Measurements from ENCODE around the gene EMC10.
A peak's percentile ranks its signal among the peaks of the same experiment; 100 is the strongest.

The EMC10 gene

DNA sequence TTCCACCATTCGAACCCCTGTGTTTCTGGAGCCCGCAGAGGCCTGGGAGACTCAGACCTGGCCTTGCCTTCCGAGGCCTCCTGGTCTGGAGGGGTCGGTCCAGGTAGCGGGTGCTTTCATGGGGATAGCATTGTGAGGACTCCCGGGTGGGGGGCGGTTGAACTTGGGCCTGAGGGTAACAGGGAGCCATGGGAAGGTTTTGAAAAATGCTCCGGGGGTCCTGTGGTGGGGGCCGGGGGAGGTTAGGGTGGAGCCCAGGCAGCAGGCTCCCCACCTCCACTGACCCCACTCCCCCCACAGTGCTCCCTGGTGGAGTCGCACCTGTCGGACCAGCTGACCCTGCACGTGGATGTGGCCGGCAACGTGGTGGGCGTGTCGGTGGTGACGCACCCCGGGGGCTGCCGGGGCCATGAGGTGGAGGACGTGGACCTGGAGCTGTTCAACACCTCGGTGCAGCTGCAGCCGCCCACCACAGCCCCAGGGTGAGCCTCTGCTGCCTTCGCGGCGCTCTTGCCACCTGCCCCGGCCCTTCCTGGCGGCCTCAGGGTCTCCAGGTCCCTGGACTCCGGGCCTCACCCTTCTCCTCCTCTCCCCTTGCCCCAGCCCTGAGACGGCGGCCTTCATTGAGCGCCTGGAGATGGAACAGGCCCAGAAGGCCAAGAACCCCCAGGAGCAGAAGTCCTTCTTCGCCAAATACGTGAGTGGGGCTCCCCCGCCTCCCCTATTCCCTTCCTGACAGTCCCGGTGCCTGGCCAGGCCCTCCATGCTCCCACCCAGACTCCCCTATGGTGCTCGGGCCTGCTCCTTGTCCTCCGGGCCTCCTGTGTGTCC is 4.2 kb downstream of the EMC10 start:
- DNase-seq, result no peak

DNA sequence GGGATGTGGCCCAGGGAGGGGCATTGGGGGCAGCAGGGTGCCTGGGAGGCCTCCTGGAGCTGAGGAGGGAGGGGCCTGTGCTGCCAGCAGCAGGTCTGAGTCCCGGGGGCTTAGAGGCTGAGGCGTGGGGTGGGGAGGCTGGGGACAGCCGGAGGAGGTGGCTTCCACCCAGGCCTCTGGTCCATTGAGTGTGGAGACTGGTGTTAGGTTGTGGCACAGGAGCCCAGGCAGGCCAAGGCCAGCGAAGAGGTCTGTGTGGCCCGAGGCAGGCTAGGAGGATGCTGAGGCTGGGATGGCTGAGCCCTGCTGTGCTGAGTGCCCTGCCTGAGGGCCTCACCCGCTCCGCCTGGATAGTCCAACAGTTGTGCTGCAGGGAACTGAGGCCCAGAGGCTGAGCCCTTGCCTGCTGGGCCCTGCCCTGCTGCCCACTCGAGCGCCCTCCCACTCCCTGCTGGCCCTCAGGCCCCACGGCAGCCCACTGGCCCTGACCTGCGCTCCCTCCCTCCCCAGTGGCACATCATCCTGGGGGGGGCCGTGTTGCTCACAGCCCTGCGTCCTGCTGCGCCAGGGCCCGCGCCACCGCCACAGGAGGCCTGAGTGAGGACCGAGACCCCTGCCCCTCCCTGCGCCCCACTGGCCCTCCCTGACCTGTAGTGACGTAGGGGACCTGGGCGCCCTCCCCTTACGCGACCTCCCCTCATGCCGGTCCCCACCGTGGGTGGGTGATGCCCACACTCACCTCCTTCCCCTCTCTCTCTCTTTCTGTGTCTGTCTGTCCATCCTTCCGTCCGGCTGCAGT is 5.2 kb downstream of the EMC10 start:
- no peak for DNase-seq

DNA sequence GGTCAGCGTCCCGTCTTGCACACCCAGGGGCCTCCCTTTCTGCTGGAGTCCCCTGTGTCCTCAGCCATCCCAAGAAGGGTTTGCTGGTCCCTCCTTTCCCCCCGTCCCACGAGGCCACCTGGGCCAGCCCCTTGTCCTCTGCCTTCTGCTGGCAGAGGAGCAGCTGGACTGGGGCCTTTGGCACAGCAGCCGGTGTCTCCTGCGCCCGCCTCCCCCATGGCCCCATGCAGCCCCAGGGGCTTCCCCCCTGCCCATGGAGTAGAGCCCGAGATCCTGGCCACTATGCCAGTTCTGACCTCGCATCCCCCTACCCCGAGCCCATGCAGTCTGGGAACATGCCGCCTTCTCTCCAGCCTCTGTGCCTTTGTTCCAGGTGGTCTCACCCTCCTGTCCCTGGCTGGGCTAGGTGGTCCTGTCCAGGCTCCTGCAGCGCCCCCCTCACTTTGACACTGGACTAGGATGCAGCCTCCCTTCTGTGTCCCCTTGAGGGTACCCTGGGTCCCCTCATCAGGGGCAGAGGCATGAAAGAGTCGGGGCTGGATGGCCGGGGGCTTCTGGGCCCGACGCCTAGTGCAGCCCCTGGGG is 6.1 kb downstream of the EMC10 start:
- DNase-seq, result no peak

DNA sequence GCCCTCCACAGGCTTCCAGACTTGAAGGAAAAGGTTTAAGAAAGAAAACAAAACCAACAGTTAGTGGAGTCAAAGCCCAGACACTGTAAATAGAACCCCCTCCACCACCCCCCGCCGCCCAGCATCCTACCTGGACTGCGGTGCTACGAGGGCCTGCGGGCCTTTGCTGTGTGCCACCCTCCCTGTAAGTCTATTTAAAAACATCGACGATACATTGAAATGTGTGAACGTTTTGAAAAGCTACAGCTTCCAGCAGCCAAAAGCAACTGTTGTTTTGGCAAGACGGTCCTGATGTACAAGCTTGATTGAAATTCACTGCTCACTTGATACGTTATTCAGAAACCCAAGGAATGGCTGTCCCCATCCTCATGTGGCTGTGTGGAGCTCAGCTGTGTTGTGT is 6.6 kb downstream of the EMC10 start:
- DNase-seq, result no peak

DNA sequence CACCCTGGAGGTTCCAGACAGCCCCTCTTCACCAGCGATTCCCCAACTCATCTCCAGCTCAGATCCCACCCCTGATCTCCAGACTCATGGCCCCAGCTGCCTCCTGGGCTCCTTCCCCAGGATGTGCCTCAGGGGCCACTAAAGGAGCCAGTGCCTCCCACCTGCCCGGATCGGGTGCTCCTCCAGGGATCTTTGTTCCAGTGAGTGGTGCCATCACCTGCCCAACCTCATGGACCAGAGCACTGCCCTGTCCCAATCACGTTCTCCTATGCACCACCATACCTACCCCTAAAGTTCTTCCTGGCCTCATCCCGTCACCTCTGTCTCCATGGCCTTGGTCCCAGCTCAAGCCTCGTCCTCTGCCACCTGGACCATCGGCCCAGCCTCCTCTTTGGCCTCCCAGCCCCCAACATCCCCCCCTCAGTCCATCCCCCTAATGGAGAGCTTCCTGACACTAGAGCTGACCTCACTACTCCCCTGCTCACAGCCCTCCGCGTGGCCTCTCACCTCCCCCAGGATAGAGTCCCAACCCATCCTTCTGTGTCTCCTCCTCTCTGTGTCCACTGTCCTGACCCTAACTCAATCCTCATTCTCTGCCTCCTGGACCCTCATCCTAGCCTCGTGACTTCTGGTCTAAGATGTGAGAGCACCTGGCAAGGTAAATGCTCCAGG is 9.1 kb downstream of the EMC10 start:
- no peak for DNase-seq

DNA sequence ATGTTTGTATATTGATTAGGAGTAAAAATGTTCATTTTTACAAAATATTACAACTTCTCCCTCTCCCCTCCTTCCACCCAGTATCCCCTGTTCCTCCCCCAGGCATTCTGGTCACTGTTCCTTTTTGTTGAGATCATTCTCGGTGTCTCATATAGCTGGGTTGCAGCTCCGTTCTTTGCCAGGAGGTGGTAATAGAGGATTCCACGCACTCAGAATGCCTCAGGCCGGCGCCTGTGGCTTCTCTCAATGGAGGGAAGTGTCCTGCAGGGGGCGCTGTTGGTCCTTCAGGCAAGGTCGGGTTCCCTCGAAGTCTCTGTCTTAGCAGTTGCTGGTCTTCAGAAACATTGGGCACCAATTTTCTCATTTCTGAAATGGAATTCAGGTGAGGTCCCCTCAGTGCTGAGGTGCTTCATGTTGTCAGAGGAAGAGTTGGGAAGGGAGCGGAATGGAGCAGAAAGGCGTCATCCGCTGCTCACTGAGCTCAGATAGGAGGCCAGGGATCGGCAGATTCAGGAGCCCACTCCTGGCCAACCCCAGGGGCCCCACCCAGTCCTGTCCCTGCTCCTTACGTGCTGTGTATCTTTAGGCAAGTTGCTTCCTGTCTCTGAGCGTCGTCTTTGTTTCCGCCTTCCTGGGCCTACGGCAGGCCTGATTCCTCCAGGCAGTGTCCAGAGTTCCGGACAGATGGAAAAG is 10.7 kb downstream of the EMC10 start:
- peak; percentile 29 for DNase-seq

DNA sequence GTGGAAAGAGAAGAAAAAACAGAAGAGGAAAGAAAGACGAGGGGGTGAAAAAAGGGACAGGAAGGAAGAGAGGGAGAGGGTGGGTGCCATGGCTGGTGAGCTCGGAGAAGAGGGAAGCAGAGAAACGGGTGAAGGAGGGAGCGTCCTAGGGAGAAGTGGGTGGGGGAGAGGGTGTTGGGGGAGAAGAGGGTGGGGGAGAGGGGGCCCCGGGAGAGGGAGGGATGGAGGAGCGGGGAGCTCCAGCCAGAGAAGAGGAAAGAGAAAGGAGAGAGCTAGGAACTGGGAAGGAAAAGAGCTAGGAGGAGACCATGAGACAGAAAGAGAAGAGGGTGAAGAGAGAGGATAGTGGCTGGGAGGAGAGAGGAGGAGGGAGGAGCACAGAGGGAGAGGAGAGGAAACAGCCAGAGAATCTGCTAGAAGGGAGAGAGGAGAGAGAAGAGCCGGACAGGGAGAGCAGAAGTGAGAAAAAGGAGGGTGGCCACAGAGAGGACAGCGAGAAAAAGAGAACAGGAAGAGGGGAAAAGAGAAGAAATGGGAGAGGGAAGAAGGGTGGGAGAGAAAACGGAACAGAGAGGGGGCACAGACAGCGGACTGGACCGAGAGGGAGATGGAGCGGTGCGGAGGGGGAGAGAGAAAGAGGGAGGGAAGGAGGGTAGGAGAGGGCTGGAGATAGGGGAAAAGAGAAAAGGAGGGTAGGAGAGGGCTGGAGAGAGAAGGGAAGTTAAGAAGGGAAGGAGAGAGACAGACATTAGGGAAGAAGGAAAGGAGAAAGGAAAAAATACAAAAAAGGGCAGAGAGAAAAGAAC is 12.3 kb downstream of the EMC10 start:
- DNase-seq, result no peak

DNA sequence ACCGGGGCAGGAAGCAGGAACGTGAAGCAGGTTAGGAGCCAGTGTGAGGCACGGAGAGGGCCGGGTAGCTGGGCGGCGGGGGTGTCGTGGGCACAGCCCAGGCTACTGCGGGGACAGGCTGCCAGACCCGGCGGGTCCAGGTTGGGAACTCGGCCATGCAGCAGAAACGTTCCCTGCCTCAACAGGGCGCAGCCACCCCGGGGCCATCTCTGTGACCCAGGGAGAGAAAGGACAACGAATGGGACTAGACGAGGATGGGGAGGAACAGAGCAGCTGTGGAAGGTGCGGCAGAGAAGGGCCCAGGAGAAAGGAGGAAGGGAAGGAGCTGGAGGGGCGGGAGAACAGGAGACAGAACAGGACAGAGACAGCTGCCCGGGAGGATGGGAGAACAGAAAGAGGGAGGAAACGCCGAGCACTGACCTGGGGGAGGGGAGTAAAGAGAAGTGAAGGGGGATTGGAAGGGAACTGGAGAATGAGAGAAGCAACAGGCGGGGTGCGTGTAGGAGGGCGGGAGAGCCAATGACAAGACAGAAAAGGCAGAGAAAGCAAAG is 13.2 kb downstream of the EMC10 start:
- no peak for DNase-seq

DNA sequence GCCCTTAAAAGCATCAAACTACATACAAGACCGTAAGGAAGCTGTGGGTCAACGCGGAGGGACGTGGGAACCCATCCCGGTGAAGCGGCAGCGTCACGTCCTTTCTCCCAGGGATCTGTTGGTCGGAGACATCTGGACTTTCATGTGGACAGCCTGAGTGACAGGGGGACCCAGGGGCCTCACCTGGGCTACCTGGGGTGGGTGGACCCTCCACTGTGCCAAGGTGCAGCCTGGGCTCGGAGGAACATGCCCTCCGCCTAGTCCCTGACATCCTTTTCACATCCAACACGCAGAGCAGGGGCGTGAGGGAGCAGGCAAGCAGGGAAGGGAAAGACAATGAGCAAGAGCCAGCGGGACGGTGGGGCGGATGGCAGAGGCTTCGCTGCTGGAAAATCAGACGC is 14.1 kb downstream of the EMC10 start:
- no peak for DNase-seq

DNA sequence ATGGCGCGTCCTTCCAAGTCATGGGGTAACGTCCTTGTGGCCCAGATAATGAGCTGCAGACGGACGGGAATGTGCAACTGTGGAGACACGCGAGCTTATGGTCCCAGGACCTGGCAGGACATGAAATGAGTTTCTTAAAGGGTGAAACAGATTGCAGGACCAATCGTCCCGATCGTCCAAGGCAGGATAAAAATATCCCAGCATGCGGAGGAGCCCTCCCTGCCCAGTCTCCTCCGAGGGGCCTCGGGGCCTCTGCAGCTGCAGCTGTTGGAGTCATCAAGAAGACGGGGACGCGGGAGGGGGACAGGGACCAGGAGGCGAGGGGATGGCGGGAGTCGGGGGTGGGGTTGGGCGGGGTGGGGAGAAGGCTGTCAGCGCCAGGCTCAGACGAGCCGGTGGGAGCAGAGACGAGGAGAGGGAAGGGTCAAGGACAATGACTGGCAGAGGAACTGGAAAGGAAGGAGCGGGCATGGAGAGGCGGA is 14.7 kb downstream of the EMC10 start:
- DNase-seq, result no peak

DNA sequence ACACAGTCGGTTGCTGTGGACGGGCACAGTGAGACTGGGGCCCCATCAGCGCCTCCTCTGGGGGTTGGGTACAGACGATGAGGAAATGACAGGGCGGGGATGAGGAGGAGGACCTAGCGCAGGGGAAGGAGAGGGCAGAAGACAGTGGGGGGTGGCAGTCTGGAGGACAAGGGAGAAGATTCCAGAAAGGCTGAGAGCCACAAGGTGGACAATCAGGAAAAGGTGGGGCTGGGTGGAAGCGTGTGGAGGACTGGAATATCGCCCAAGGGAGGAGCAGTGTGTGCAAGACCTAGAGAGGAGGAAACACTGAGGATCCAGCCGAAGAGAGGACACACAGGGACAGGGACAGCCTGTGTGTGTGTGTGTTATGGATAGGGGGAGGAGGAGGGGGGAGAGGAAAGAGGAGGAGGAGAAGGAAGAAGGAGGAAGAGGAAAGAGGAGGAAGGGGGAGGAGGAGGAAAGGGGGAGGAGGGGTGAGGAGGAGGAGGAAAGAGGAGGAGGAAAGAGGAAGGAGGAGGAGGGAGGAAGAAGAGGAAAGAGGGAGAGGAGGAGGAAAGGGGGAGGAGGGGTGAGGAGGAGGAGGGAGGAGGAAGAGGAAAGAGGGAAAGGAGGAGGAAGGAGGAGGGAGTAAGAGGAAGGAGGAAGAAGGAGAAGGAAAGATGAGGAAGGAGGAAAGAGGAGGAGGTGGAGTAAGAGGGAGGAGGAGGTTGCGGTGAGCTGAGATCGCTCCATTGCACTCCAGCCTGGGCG is 16.2 kb downstream of the EMC10 start:
- DNase-seq, result no peak

DNA sequence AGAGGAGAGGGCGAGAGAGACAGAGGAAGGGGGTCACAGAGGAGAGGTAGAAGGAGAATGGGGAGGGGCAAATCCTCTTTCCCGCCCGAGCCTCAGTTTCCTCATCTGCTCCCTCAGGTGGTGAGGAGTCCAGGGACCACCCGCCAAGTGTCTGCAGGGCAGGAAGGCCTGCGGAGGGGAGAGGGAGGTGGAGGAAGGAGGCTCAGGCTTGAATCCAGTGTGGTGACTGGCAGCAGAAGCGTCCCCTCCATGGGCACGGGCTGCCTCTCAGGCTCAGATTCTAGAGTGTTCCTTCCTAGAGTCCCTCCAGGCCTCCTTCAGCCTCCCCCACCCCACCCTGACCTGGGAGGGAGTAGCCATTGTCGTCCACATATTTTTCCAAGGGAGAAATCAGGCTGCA is 16.9 kb downstream of the EMC10 start:
- DNase-seq, result no peak

DNA sequence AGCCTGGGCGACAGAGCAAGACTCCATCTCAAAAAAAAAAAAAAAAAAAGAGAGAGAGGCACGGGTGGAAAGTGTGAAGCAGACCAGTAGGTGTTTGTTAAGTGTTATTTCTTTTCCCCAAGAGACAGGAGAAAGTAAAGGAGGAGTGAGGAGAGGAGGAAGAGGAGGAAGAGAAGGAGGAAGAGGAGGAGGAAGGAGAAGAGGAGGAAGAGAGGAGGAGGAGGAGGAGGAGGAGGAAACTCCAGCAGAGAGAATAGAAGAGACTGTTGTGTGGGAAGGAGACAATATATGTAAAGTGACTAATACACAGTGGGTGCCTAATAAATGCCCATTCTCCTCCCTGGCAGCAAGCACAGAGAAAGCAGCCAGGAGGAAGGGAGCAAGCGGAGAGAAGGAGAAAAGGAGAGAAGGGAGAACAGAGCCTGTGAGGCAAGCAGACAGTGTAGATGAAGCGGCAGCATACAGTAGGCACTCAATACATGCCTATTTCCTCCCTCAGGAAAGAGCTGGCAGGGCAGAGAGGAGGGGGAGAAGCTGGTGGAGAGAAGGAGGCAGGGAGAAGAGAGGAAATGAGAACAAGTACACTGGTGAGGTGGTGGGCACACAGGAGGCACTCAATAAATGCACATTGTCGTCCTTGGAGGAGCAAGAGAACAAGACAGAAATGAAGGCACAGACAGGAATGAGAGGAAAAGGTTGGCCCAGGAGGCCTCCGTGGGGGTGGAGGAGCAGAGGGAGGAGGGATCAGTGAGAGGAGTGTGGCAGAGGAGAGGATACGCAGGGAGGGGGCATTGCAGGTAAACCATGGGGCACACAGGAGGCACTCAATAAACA is 18.1 kb downstream of the EMC10 start:
- DNase-seq, result no peak

DNA sequence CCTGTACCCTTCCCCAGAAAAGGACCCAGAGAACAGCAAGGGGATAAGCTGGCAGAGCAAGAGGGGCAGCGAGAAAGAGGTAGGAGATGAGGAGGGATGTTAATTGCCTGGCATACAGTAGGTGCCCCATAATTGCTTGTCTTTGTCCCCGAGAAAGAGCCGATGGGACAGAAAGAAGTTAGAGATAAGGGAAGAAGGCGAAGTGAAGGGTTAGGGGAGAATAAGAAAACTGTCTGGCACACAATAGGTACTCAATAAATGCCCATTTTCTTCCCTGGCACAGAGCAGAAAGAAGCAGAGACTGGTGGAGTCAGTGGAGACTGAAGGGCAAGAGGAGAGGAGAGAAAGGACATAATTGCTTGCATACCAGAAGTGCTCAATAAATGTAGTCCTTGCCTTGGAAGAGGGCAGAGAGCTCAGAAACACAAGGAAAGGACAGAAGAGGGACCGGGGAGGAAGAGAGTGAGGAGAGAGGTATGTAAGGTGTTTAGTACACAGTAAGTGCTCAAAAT is 18.8 kb downstream of the EMC10 start:
- no peak for DNase-seq

DNA sequence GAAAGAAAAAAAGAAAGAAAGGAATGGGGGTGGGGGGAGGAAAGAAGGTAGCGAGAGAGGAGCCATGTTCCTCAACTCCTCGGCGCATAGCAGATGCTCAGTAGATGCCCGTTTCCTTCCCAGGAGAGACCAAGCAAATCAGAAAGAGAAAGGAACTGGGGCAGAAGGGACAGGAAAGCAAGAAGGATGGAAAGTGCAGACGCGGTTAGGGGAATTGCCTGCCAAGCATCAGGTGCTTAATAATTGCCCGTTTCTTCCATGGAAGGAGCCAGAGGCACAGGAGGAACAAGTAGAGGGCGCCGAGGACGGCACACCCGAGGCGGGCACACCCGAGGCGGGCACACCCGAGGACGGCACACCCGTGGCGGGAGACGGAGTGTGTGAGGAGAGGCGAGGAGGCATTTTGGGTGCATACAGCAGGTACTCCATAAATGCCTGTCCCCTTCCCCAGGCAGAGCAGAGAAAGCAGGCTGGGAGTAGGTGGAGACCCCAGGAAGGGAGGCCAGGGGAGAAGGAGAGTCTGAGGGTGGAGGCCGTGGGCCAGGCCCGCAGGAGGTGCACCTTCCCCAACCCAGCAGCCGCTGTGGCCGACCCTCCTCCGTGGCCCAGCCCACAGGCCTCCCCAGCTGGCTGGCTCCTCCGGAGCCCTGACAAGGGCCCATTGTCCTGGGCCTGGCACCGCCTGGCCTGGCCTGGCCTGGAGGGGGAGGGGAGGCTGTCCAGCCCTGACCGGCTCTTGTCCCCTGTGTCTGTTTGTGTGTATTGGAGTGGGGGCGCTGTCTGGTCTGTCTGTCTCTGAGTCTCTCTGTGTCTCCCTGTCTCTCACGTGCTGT is 20.1 kb downstream of the EMC10 start:
- DNase-seq, result no peak

DNA sequence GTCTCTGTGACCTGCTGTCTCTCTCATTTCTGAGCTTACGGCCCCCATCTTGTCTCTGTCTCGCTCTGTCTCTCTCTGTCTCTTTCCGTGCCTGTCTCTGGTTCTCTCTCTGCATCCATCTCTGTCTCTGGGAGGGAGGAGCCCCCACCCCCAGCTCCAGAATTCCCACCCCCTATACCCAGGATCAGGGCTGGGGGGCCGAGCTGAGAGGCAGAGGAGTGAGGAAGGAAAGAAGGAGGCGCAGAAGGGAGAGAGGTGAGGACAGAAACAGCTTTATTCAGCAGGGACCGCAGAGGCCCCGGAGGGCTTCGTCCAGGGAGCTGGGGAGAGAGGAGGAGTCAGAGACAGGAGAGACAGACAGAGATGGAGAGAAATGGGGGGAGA is 20.7 kb downstream of the EMC10 start:
- no peak for DNase-seq

DNA sequence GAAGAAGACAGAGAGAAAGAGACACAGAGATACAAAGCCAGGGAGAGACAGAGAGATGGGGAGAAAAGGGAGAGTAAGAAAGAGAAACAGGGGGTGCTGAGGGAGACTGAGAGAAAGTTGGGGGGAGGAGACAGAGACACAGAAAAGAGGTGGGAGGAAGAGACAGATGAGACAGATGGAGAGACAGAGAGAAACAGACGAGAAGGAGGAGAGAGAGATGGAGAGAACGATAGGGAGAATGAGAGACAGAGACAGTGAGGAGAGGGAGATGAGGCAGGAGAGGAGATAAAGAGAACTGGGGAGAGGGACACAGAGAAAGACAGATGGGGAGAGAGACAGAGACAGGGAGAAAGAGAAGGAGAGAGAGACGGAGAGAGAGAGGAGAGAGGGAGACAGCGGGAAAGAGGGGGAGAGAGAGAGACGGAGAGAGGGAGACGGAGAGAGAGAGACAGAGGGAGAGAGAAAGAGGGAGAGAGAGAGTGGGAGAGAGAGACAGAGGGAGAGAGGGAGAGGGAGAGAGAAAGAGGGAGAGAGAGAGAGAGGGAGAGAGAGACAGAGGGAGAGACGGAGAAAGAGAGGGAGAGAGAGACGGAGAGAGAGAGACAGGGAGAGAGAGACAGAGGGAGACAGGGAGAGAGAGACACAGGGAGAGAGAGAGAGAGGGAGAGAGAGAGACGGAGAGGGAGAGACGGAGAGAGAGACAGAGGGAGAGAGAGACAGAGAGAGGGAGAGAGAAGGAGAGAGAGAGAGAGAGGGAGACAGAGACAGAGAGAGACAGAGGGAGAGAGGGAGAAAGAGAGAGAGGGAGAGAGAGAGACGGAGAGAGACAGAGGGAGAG is 22.1 kb downstream of the EMC10 start:
- DNase-seq, result no peak

All from SHP77 treated with DMSO at 0.1 percent for 48 hours (cell line).